ENCODE results near the gene ARFGAP2. TPM values are rescaled to one million over a fixed set of nuclear protein-coding genes. Genes with fewer than 3 reads are reported as not detected.

ARFGAP2 gene
- total and polyA plus RNA-seq, 2 of the 8 experiments (the other 6 are each of a cell fraction or from before 2014, with no cell fraction given): 50.2 to 64.0 TPM

- no peaks in the 10 kb centered on the region for H3K27me3 ChIP-seq (replicated peaks in 1 of 4; ENCODE audit: control insufficient read depth in 3 of 4, extremely low read depth in 1 of 4, insufficient read depth in 3 of 4, low read length in 3 of 4)
- 91% methylated on average over 6 of the region's 6 CpGs; no CpG with 5 or more reads in 1 of the 2 experiments for WGBS, 2 experiments (ENCODE audit: extremely low coverage in 1 of 2, insufficient coverage in 1 of 2, insufficient read length in 1 of 2, insufficient replicate concordance in 2 of 2, low coverage in 1 of 2, low lambda C conversion rate in 2 of 2, missing lambda C conversion rate in 1 of 2)
- TF ChIP-seq SIRT6 (IDR thresholded peaks at IDR 0.05; ENCODE audit: low read length): no peak
These were observed 3.8 kb downstream of the ARFGAP2 start for GRCh38 chr11:47172740-47173336.

More at GRCh38 chr11:47172740-47173336, 3.8 kb downstream of the ARFGAP2 start:
- H3K9ac ChIP-seq (replicated peaks in 1 of 4; ENCODE audit: extremely low read depth in 1 of 4, low read depth in 3 of 4, low read length in 3 of 4): no peak overlapping the region
- no peak overlapping the region for H2BK15ac ChIP-seq (ENCODE audit: low read length)
- H2BK12ac ChIP-seq (ENCODE audit: low read depth, low read length): no peak overlapping the region
- no peak for DNase-seq (ENCODE audit: low read depth in 1 of 2, low spot score in 2 of 2)
- H4K20me1 ChIP-seq (replicated peaks in 1 of 2; ENCODE audit: control insufficient read depth in 1 of 2, insufficient read depth in 2 of 2, low read length in 2 of 2): peaks cover 3 to 7% of the 10 kb centered on the region in 2 experiments
- POLR2A ChIA-PET (ENCODE audit: partially characterized antibody): interaction anchor here (0.9 to 2.8 kb wide), 9 partner anchors 8 to 75 kb away, joined by 3 to 15 read pairs (median 4); partner anchors contain the start of gene PACSIN3
- H3K4me1 ChIP-seq (replicated peaks in 1 of 4; ENCODE audit: control insufficient read depth in 3 of 4, insufficient read depth in 4 of 4, low read length in 3 of 4): peaks cover 0 to 6% (median 1%) of the 10 kb centered on the region in 4 experiments; a peak in 4 of 7 replicates
- H2AFZ ChIP-seq (ENCODE audit: low read length): no peak overlapping the region
- H3K23ac ChIP-seq (ENCODE audit: insufficient read length): no peak overlapping the region
- no peaks in the 10 kb centered on the region for H3K9me3 ChIP-seq (ENCODE audit: insufficient read depth in 2 of 2, low read depth in 1 of 2, low read length in 1 of 2)
- H3K14ac ChIP-seq (ENCODE audit: insufficient read length): no peak overlapping the region
- no peak overlapping the region for H3K27ac ChIP-seq (ENCODE audit: low read depth, low read length)
- H3K18ac ChIP-seq (ENCODE audit: extremely low read depth, low read length): no peak overlapping the region
- H4K91ac ChIP-seq (replicated peaks; ENCODE audit: insufficient read length, low read length): no peak overlapping the region
- H3K79me1 ChIP-seq (ENCODE audit: low read depth, low read length): peaks cover 19% of the 10 kb centered on the region
- peaks cover 24 to 56% (median 37%) of the 10 kb centered on the region in 4 experiments for H3K36me3 ChIP-seq (ENCODE audit: control insufficient read depth in 2 of 4, insufficient read depth in 4 of 4, low read length in 3 of 4)
- H3K23me2 ChIP-seq (ENCODE audit: low read depth, low read length): peaks cover 8% of the 10 kb centered on the region
- no peak overlapping the region for H3K4me2 ChIP-seq (ENCODE audit: insufficient read depth in 1 of 2, low read depth in 2 of 2, low read length in 2 of 2)
- CTCF ChIA-PET (ENCODE audit: partially characterized antibody): interaction anchor here (0.6 to 16.6 kb wide), 5 partner anchors 11 to 423 kb away, joined by 4 to 247 read pairs (median 9); partner anchors contain the start of gene DDB2
- H2BK5ac ChIP-seq (ENCODE audit: low read depth, low read length): no peak overlapping the region
- no peak overlapping the region for H2BK20ac ChIP-seq (ENCODE audit: low read length)
- H4K8ac ChIP-seq (ENCODE audit: extremely low read depth, insufficient read depth, low read length): no peak overlapping the region
- no peak overlapping the region for H2BK120ac ChIP-seq (replicated peaks; ENCODE audit: low read depth, low read length)
- no peak overlapping the region for H4K5ac ChIP-seq (ENCODE audit: insufficient read length, low read depth, low read length)
- H3K56ac ChIP-seq (replicated peaks; ENCODE audit: insufficient read length, low read depth, low read length): no peak overlapping the region
- no peak overlapping the region for H3K4ac ChIP-seq (replicated peaks; ENCODE audit: insufficient read length, low read depth, low read length)
- no peak overlapping the region for H2AK5ac ChIP-seq (ENCODE audit: low read depth, low read length)
- H3K4me3 ChIP-seq (ENCODE audit: extremely low read depth in 1 of 4, insufficient read depth in 2 of 4, low read depth in 3 of 4, low read length in 4 of 4): no peak overlapping the region
- no peak for FAIRE-seq
- H3K79me2 ChIP-seq (ENCODE audit: control insufficient read depth in 1 of 2, insufficient read depth in 2 of 2, low read length in 2 of 2): peaks cover 8 to 45% of the 10 kb centered on the region in 2 experiments
